Omental fat pad (tissue), 4 donors: ENCODE measurements around the gene PPP1R1C. TPM values are rescaled to one million over a fixed set of nuclear protein-coding genes. Genes with fewer than 3 reads are reported as not detected.

ENCODE experiments used
- ATAC-seq: fragments of 150-250 bp; one replicate; pipeline ENCODE4 v1.9.1; 2016; ENCODE audit warnings: mild to moderate bottlenecking, moderate library complexity; ENCODE audit not compliant: low FRiP score
- DNase-seq: peaks from one replicate; pipeline ENCODE4 v3.0.0-alpha.2; 2019; ENCODE audit warnings: low spot score
- total RNA-seq, 4 donors: library from RNA; depleted of rRNA; stranded (reverse); fragments of >200 nt; gene quantifications; one replicate each; pipeline ENCODE4 v1.1.0, GENCODE V29; 2016
- TF ChIP-seq, protein P1 (sequence below), 3 donors: fragments of 450-650 bp; IDR thresholded peaks; one replicate each; pipeline ENCODE4 v1.5.1; 2016 to 2017; ENCODE audit warnings: antibody characterized with exemption in 3 of 3, mild to moderate bottlenecking in 3 of 3, moderate library complexity in 2 of 3

Gene PPP1R1C, protein sequence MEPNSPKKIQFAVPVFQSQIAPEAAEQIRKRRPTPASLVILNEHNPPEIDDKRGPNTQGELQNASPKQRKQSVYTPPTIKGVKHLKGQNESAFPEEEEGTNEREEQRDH
- total RNA-seq: 1 to 10 TPM in 2 of 4 donors, not detected in 2; 1.1 to 1.3 TPM

DNA sequence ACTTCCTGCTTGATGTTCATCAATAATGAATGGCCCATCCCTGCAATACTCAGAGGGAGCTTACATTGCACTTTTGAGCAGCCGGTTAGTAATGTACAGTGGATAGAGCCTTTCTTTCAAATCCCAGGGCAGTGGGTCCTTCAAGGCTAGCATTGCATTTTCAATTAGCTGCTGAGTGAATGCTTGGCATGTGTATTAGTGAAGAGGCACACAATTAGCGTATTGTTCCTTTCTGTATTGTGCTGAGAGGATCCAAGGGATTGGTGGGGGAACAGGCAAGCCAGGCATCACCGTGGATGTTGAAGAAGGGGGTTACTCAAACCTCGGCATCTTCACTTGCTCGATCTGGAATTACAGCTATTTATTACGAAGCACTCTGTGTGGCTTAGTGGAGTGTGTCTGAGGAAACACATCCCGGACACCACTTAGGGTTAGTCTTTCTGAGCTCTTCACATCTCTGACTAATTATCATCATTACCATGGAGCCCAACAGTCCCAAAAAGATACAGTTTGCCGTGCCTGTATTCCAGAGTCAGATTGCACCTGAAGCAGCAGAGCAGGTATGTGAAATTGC lies at the start of gene PPP1R1C:
TSS of gene PPP1R1C (plus strand) at position 222 of the 574 bp plus-strand sequence. CDS start at position 480, 258 bp downstream.
- TF ChIP-seq, protein P1, sequence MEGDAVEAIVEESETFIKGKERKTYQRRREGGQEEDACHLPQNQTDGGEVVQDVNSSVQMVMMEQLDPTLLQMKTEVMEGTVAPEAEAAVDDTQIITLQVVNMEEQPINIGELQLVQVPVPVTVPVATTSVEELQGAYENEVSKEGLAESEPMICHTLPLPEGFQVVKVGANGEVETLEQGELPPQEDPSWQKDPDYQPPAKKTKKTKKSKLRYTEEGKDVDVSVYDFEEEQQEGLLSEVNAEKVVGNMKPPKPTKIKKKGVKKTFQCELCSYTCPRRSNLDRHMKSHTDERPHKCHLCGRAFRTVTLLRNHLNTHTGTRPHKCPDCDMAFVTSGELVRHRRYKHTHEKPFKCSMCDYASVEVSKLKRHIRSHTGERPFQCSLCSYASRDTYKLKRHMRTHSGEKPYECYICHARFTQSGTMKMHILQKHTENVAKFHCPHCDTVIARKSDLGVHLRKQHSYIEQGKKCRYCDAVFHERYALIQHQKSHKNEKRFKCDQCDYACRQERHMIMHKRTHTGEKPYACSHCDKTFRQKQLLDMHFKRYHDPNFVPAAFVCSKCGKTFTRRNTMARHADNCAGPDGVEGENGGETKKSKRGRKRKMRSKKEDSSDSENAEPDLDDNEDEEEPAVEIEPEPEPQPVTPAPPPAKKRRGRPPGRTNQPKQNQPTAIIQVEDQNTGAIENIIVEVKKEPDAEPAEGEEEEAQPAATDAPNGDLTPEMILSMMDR (IDR thresholded peaks at IDR 0.05): no peak
- ATAC-seq (no peak), DNase-seq (no peak)

DNA sequence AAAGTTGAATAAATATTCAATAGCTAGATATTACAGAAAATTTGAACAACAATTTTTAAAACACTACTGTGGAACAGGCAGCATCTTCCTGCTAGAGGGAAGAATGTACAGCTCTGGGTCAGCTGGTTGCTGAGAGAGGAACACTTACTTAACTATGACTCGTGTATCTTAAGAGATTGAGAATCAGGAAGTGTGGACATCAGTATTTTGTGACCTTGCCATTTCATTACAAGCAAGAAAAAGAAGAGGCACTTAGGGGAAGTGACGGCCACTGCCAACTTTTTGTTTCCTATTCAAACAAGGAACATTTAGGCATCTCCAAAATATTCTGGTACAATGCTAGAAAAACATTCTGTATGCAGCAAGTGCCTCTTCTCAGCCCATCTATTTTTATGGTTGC lies 48.2 kb upstream of the PPP1R1C start:
- ATAC-seq (no peak), DNase-seq (no peak)
- TF ChIP-seq, protein P1 (IDR thresholded peaks at IDR 0.05): no peak

DNA sequence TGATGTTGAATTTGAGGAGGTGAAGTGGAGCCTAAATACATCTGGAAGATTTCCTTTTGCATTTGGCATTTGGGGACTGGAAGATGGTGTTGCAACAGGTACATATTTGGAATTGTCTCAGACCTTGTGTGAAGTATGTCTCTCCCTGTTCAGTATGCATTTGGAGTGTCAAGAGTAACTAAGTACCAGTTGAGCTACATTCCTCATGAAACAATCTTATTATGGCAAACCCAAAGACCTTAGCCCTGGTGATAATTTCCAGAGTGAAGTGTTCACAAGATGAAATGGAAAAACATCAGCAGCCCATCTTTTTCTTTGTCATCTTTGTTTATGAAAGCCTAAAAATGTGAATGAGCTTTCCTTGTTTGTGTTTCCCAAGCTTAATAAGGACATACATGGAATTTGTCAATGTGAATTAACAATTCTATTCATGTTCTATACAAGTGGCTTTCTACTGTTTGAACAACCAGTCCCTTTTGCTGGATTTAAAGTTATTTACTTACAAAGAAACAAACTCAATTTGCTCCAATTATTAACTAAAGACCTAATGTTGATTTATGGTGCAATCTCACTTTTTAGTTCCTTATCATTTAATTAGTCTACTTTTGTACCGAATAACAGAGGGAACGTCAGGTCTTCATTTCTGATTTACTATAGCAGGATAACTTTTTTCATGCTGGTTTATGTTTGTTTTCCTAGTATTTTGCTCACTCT lies 42.1 kb upstream of the PPP1R1C start:
- ATAC-seq (no peak), DNase-seq (no peak)

DNA sequence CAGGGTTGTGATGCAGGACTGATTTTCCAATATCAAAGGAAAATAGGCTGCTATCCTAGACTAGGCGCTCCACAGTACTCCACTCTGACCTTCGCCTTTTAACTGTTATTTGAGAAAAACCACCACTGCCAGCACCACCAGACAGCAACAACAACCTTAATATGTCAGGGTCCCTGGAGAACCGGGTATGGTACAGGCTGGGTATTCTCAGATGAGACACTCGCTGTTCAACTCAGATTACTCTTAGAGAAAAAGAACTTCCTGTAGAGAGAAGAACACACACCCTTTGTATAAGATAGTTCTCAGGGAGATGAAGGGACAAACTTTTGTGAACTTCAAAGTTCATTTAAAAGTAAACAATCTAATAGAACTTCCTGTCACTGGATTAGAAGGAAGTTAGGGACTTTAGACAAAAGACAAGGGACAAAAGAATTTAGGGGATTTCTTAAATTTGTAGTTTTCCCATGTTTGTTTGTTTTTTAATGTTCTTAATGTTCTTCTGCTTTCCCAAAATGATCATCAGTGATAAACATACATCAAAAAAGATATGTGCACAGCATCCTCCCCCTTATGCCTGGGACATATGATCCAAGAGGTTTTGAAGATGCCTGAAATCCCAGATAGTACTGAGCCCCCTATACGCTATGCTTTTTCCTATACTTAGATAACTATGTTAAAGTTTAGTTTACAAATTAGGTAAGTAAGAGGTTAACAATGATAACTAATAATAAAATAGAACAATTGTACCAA lies 41.3 kb upstream of the PPP1R1C start:
- TF ChIP-seq, protein P1 (IDR thresholded peaks at IDR 0.05): no peak
- DNase-seq (no peak), ATAC-seq (no peak)

More for the DNA sequence above, 42.1 kb upstream of the PPP1R1C start:
- TF ChIP-seq, protein P1 (IDR thresholded peaks at IDR 0.05): no peak

DNA sequence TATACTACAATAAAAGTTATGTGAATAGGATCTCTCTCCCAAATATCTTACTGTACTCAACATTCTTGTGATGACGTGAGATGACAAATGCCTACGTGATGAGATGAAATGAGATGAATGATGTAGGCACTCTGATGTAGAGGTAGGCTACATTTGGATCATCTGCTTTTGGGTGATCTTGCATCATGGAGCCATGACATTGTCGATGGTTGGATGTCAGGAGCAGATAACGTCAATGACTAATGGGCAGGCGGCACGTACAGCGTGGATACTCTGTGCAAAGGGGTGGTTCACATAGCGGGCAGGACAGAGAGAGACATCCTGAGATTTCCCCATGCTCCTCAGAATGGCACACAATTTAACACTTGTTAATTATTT lies 40.8 kb upstream of the PPP1R1C start:
- DNase-seq (no peak), ATAC-seq (no peak)
- TF ChIP-seq, protein P1 (IDR thresholded peaks at IDR 0.05): no peak

DNA sequence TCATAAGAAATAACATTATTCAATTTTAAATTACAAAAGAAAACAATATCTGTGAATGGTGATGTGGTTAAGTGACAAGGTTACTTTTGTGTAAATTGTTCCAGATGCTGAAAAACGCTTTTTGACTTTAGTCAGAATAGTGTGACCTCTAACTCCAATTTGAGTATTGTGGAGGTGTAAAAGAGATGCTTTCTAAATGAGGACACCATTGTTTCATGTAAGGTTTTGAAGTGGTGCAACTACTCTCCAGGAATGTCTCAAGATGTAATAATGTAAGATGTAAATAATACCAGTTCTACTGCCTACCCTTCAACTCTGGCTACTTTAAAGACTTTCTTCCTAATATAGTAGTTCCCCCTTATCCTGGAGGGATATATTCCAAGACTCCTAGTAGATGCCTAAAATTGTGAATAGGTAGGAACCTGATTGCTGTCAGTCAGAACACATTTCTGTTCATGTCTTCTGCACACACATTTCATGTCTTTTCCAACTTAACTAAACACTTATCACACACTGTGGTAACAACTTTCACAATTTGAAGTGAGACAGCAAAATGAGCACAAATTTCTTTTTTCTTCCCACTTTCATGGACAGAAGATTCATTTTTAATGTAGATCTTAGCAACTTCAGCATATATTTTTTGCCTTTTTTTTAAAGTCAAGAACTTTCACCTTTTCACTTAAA lies 39.1 kb upstream of the PPP1R1C start:
- TF ChIP-seq, protein P1 (IDR thresholded peaks at IDR 0.05): no peak
- ATAC-seq (no peak), DNase-seq (no peak)
